ACHN (cell line): Measurements from ENCODE around the gene NEDD1.

Experiments used
- DNase-seq: peaks from one replicate; pipeline ENCODE4 v3.0.0-alpha.2; 2015
- in situ Hi-C: cut with HindIII; loops from 2 replicates; pipeline ENCODE4 v1.10.0; 2017; ENCODE audit warnings: low sequenced_read_pairs, low pct_ligation_motif_present, low pct_unique_long_range_greater_than_20kb

NEDD1 gene

GRCh38 chr12:96986883-96987523 lies 79.9 kb downstream of the NEDD1 start:
- in situ Hi-C loops: loop anchor here (25.0 kb wide), 1 partner anchor 400 kb away; no protein-coding TSS in a partner anchor
- DNase-seq: peak; percentile 62

DNA sequence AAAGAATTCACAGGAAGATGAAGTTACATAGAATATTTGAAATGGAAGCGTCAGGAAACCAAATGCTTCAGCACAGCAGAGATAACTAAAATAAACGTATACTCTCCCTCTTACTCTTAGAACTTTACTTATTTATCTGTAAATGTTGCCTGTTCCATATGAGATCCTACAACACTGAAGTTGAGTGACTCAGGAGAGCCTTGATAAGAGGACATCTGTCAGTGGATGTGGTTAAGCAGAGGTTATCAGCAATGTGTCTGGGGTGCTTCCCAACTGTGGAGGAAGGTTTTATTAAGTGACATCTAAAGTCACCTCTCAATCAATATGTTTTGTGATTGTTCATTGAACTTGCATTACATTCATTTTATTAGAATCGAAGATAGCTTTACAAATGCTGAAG lies 81.9 kb downstream of the NEDD1 start:
- in situ Hi-C loops: loop anchor here (25.0 kb wide), 1 partner anchor 402 kb away; no protein-coding TSS in a partner anchor
- no peak for DNase-seq

- in situ Hi-C loops: loop anchor here (25.0 kb wide), 1 partner anchor 403 kb away; no protein-coding TSS in a partner anchor
- DNase-seq: peak; percentile 50
Measured at GRCh38 chr12:96989916-96990315, 82.9 kb downstream of the NEDD1 start.

- no peak for DNase-seq
- in situ Hi-C loops: loop anchor here (25.0 kb wide), 1 partner anchor 408 kb away; no protein-coding TSS in a partner anchor
Measured at GRCh38 chr12:96994900-96995299, 87.8 kb downstream of the NEDD1 start.

DNA sequence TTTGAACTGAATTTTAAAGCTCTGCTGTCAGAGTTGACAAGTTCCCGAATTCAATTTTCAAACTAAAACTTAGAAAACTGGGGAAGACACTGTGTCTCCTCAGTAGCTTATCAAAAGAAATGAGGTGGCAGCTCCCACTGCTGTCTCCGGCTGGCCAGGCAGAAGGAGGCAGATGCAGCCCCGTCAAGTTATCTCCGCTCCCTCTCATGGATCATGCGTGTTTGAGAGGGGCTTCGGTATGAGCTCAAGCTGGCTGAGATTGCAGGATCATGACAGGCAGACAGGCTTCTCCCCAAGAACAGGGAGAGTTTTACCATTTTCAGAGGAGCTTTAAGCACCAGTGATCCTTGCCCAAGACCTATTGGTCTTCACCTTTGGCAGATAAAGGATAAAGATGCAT lies 88.8 kb downstream of the NEDD1 start:
- no peak for DNase-seq
- in situ Hi-C loops: loop anchor here (25.0 kb wide), 1 partner anchor 409 kb away; no protein-coding TSS in a partner anchor

DNA sequence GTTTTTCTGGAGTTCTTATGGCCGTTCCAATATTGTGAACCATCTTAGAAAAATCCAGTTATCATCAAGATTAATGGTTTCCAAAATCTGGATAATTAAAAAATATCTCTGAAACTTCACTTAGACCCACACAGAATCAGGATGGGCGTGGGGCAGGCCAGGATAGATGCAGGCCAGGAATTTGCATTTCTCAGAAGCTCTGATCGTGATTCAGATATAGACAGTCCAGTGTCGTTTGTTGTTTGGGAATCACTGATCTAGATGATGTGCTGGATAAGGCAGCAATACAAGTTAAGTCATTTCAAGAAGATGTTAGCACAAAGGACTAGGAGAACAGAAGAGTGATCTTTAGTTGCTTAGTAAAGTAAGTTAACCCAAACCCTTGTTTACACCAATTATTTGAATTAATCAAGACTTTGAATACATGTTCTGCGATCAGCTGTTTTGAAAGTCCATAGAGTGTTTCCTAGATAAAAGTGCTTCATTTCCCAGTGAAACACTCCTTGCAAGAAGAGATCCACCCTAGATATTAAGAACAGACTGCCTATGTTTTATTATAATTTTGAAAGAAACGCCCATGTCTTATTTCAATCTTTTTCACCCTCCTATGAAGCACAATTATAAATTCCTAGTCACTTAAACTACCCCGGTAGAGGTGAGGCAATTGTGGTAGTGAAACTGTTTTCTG lies 90.9 kb downstream of the NEDD1 start:
- DNase-seq: no peak
- in situ Hi-C loops: loop anchor here (25.0 kb wide), 1 partner anchor 411 kb away; no protein-coding TSS in a partner anchor

GRCh38 chr12:97003276-97003675 lies 96.2 kb downstream of the NEDD1 start:
- no peak for DNase-seq
- in situ Hi-C loops: no loop called here
